Activated CD8-positive, alpha-beta T cell treated with anti-CD3 and anti-CD28 coated beads, Interleukin-2, amount 10 ng/mL, durations not matched to agents 7 days and 5 days (primary cell): Measurements from ENCODE around the gene NOXA1. TPM values are rescaled to one million over a fixed set of nuclear protein-coding genes. Genes with fewer than 3 reads are reported as not detected.
A peak's percentile ranks its signal among the peaks of the same experiment; 100 is the strongest.

Experiments used
- ATAC-seq: fragments of 150-1000 bp; cut with Tn5 transposase; one replicate; pipeline ENCODE4 v1.10.0; 2021; ENCODE audit warnings: moderate library complexity
- CTCF ChIA-PET: fragments of 350-600 bp; sonication (Branson Sonifier 250); formaldehyde crosslinking; loops from one replicate; lab custom pipeline; 2021; ENCODE audit warnings: antibody characterized with exemption; lab: Charles Lee
- POLR2A ChIA-PET: fragments of 350-600 bp; sonication (Branson Sonifier 250); formaldehyde crosslinking; loops from one replicate; lab custom pipeline; 2021; ENCODE audit warnings: antibody characterized with exemption; lab: Charles Lee
- DNase-seq: peaks from one replicate; pipeline ENCODE4 v3.0.0-alpha.2; 2020
- H3K27ac Mint-ChIP-seq: one replicate; pipeline ENCODE4 v1.8.0; 2021; ENCODE audit warnings: mild to moderate bottlenecking, mixed read lengths
- H3K27me3 Mint-ChIP-seq: one replicate; pipeline ENCODE4 v1.8.0; 2021; ENCODE audit warnings: low read depth, mixed read lengths
- H3K36me3 Mint-ChIP-seq: one replicate; pipeline ENCODE4 v1.8.0; 2021; ENCODE audit warnings: low read depth, mixed read lengths
- H3K4me1 Mint-ChIP-seq: one replicate; pipeline ENCODE4 v1.8.0; 2021; ENCODE audit warnings: low read depth, mixed read lengths
- H3K4me3 Mint-ChIP-seq: one replicate; pipeline ENCODE4 v1.8.0; 2021; ENCODE audit warnings: mild to moderate bottlenecking, mixed read lengths
- H3K9me3 Mint-ChIP-seq: one replicate; pipeline ENCODE4 v1.8.0; 2022; ENCODE audit warnings: mixed read lengths; ENCODE audit not compliant: insufficient read depth
- total RNA-seq, 2 experiments: library from RNA; stranded (reverse); gene quantifications; one replicate each; pipeline ENCODE4 v1.2.3, GENCODE V29; 2021

Gene NOXA1
- total RNA-seq, 2 experiments from 2014 or later, result 0.52 to 0.58 TPM

DNA sequence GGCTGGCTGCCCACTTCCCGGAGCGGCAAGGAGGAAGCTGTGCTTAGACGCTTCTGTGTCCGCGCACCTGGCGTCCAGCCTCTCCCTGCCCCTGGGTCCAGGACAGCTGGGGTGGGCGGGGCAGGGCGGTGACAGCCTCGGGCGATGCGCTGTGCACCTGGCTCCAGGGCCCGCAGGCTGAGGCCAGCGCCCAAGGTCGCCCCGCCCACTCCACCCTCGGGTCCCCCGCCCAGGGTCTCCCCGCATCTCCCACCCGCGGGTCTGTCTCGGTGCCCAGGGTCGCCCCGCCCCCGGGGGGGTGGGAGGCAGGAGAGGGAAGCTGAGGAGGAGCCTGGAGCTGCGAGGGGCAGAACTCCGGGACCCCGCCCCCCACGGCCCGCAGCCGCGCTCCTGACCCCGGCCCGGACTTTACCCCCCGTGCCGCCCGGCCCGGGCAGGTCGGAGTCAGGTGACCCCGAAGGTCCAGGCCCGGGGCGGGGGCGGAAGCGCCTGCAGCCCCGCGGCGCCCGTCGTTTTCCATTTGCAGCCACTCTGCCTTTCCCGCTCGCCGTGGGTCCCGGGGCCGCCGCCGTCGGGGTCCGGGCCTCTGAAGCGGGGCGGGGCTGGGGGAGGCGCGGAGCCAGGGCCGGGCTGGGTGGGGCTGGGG is 18.2 kb downstream of the NOXA1 start, which contains the start of gene ENTPD8:
Gene ENTPD8 (minus strand): TSS at position 69 of the 646 bp plus-strand sequence. CDS start 3,072 bp downstream, outside the sequence.
- no peak for DNase-seq

DNA sequence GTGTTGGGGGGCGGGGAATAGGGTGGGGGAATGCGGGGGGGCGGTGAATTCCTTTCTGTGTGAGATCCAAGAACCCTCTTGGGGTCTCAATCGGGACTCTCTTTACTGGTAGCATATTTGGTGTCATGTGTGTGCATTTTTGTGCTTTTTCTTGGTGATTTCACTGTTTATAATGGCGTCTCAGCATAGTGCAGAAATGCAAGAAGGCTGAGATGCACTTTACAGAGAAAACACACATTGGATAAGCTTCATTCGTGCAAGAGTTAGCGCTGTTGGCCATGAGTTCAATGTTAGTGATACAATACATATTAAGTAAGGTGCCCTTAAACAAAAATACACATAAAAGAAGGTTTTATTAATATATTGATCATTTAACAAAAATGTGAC is 18.7 kb downstream of the NOXA1 start:
- DNase-seq (no peak), ATAC-seq (no peak)
- Mint-ChIP-seq H3K9me3 (no peaks in the 10 kb centered on the region), H3K36me3 (no peaks in the 10 kb centered on the region), H3K4me3 (no peak overlapping the region), H3K27me3 (peaks cover 13% of the 10 kb centered on the region), H3K27ac (no peak overlapping the region), H3K4me1 (peaks cover 10% of the 10 kb centered on the region)
- ChIA-PET CTCF (interaction anchor here (1.7 kb wide), 1 partner anchor 19 kb away, joined by 5 read pairs; the partner anchor contains the start of genes EXD3 and NOXA1), POLR2A (no interaction called here)

More for the DNA sequence above, 18.2 kb downstream of the NOXA1 start, which contains the start of gene ENTPD8:
- no peaks in the 10 kb centered on the region for H3K9me3 Mint-ChIP-seq
- H3K36me3 Mint-ChIP-seq, result no peaks in the 10 kb centered on the region
- CTCF ChIA-PET, result interaction anchor here (1.7 kb wide), 1 partner anchor 18 kb away, joined by 5 read pairs; the partner anchor contains the start of genes EXD3 and NOXA1
- no peak for ATAC-seq
- peaks cover 10% of the 10 kb centered on the region for H3K4me1 Mint-ChIP-seq
- POLR2A ChIA-PET, result no interaction called here
- H3K4me3 Mint-ChIP-seq, result no peak within 1 kb of the TSS
- no peak within 1 kb of the TSS for H3K27ac Mint-ChIP-seq
- peaks cover 13% of the 10 kb centered on the region for H3K27me3 Mint-ChIP-seq

DNA sequence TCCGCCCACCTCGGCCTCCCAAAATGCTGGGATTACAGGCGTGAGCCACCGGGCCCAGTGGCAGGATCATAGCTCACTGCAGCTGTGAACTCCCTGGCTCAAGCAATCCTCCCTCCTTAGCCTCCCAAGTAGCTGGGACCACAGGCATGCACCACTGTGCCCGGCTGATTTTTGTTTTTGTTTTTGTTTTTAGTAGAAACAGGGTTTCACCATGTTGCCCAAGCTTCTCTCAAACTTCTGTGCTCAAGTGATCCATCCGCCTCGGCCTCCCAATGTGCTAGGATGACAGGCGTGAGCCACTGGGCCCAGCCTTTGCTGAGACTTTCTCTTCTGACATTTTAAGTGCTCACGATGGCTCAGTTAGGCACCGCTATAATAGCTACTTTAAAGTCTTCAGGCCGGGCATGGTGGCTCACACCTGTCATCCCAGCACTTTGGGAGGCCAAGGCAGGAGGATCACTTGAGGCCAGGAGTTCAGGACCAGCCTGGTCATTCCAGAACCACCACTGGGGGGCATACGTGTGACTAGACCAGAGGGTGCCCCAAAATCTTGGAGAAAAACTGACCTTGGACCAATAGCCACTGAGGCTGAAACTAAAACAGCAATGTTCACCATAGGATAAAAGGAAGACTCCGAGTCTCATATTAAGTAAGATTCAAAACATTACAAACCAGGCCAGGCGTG is 21.1 kb downstream of the NOXA1 start:
- POLR2A ChIA-PET, result interaction anchor here (0.7 kb wide), 1 partner anchor 21 kb away, joined by 3 read pairs; the partner anchor contains the start of genes EXD3 and NOXA1
- CTCF ChIA-PET, result interaction anchor here (1.0 to 3.2 kb wide), 6 partner anchors 17 to 208 kb away, joined by 3 to 14 read pairs (median 5); partner anchors contain the start of genes EXD3 and NOXA1
- H3K9me3 Mint-ChIP-seq, result no peaks in the 10 kb centered on the region
- H3K27ac Mint-ChIP-seq, result no peak overlapping the region
- peaks cover 18% of the 10 kb centered on the region for H3K4me1 Mint-ChIP-seq
- H3K36me3 Mint-ChIP-seq, result peaks cover 12% of the 10 kb centered on the region
- peaks cover 15% of the 10 kb centered on the region for H3K27me3 Mint-ChIP-seq
- DNase-seq, result no peak
- H3K4me3 Mint-ChIP-seq, result no peak overlapping the region
- no peak for ATAC-seq

DNA sequence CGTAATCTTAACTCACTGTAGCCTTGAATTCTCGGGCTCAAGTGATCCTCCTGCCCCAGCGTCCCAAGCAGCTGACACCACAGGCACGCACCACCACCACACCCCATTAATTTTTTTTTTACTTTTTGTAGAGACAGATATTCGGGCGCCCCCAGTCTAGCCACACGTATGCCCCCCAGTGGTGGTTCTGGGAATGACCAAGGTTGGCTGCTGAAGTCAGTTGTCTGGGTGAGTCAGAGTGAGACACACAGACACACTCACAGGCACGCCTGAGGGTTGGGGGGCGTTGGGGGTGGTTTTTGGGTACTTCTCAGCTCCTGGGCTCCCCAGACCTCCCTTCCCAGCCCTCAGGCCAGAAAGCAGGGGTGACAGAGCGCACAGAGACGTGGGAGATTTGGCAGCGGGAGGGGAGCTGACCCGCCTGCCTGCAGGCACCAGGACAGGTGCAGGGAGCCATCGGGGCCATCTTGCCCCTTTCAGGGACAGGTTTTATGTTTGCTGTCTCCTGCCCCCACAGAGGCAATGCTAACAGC is 22.1 kb downstream of the NOXA1 start:
- no peak overlapping the region for H3K27ac Mint-ChIP-seq
- POLR2A ChIA-PET, result no interaction called here
- ATAC-seq, result peak; percentile 86
- H3K4me1 Mint-ChIP-seq, result peaks cover 25% of the 10 kb centered on the region
- no peak overlapping the region for H3K4me3 Mint-ChIP-seq
- CTCF ChIA-PET, result interaction anchor here (0.6 to 3.2 kb wide), 5 partner anchors 16 to 42 kb away, joined by 3 to 14 read pairs (median 4); partner anchors contain the start of genes EXD3 and NOXA1
- H3K27me3 Mint-ChIP-seq, result peaks cover 15% of the 10 kb centered on the region
- H3K36me3 Mint-ChIP-seq, result peaks cover 20% of the 10 kb centered on the region
- H3K9me3 Mint-ChIP-seq, result no peaks in the 10 kb centered on the region
- peak; percentile 89 for DNase-seq

DNA sequence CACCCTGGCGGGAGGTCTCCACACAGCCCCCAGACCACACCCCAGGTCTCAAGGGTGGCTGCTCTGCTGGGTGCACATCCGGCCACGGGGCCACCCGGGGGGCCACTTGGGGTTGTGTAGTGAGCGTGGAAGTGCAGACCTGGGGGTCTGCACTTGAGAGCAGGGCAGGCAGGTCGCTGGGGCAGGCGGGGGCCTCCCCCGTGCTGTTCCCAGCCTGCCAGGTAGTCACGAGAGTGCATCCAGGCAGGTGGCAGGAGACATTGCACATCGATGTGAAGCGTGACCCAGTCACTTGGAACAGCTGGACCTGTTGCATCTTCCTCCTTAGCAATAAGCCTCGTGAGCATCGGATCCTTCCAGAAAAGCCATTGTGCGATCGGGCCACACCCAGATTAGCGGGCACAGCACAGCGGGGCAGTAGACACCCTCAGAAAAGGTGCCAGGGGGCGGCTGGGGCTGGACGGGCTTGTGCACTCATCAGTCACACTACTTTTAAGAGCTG is 22.8 kb downstream of the NOXA1 start:
- ATAC-seq (no peak), DNase-seq (no peak)
- POLR2A ChIA-PET, result no interaction called here
- H3K4me3 Mint-ChIP-seq, result no peak overlapping the region
- CTCF ChIA-PET, result interaction anchor here (0.6 to 3.2 kb wide), 6 partner anchors 16 to 106 kb away, joined by 3 to 14 read pairs (median 4); partner anchors contain the start of genes EXD3, MRPL41 and NOXA1
- peaks cover 20% of the 10 kb centered on the region for H3K36me3 Mint-ChIP-seq
- H3K9me3 Mint-ChIP-seq, result no peaks in the 10 kb centered on the region
- peaks cover 25% of the 10 kb centered on the region for H3K4me1 Mint-ChIP-seq
- H3K27me3 Mint-ChIP-seq, result peaks cover 15% of the 10 kb centered on the region
- H3K27ac Mint-ChIP-seq, result no peak overlapping the region

DNA sequence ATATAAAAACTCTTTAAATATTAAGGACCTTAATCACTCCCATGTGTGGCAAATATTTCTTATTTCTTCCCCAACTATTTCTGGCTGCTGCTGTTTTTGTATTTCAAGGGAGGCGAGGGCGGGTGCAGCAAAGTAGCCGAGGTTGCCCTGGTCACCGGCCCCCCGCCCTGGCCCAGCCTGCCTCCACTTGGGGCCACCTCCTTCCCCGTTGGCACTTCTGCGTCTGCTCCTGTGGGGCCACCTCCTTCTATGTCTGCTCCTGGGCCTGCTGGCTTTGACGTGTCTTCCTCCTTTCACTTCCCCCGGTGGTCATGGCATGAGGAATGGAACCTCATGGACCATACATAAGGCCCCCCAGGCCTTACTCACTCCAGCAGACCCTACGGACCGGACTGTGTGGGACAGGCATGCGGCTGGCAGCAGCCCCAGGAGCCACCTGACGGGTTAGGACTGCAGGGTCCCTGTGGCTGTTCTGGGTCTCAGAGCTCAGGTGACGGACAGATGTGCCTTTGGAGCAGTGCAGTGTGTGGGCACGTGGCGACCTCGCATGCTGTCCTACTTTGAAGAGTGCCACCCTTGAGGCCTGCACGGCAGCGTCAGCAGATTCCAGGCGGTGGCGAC is 23.8 kb downstream of the NOXA1 start:
- ChIA-PET CTCF (interaction anchor here (0.9 to 3.2 kb wide), 4 partner anchors 15 to 105 kb away, joined by 3 to 14 read pairs (median 4); partner anchors contain the start of genes EXD3, MRPL41 and NOXA1), POLR2A (no interaction called here)
- no peak overlapping the region for H3K4me3 Mint-ChIP-seq
- peaks cover 20% of the 10 kb centered on the region for H3K36me3 Mint-ChIP-seq
- peaks cover 27% of the 10 kb centered on the region for H3K4me1 Mint-ChIP-seq
- ATAC-seq (no peak), DNase-seq (no peak)
- no peaks in the 10 kb centered on the region for H3K9me3 Mint-ChIP-seq
- no peak overlapping the region for H3K27ac Mint-ChIP-seq
- peaks cover 13% of the 10 kb centered on the region for H3K27me3 Mint-ChIP-seq

DNA sequence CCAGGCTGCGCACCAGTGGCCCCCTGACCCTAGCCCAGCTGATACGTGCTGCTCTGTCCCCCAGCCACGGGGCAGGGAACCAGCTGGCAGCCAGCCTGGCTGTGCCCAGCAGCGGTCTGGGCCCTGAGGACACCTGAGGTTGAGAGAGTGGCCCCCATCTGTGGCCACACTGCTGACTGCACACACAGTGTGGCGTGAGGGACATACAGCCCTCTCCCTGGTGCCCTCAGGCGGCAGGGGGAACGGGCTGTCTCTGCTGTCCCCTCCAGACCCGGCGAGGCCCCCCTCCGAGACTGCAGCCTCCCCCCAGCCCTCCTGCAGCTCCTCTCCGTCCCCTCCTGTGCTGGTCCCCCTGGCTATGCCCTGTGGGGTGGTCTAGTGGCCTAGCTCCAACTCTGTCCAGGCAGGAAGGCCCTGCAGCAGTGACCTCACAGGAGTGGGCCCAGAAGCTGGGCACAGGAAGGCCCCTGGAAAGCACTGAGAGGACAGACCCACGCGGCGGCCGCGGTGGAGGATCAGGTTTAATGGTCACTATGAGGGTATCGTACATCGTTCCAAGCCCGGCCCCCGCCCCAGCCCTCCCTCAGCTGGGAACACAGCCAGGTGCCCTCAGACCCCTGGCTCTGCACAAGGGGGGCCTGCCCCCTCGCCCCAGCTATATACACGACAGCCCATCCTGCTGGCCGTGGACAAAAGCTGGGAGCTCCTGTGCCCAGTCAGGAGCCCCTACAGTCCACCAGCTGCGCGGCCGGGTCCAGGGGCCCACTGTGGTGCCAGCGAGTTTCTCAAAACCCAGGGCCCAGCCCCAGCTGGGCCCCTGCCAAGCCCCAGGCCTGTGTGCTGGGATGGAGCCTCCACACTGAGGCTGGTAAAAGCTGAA is 24.8 kb downstream of the NOXA1 start:
- Mint-ChIP-seq H3K36me3 (peaks cover 26% of the 10 kb centered on the region), H3K27ac (no peak overlapping the region), H3K4me3 (no peak overlapping the region), H3K9me3 (no peaks in the 10 kb centered on the region), H3K4me1 (peaks cover 33% of the 10 kb centered on the region), H3K27me3 (peaks cover 7% of the 10 kb centered on the region)
- CTCF ChIA-PET, result interaction anchor here (1.4 kb wide), 1 partner anchor 25 kb away, joined by 3 read pairs; the partner anchor contains the start of gene EXD3
- no peak for DNase-seq
- no peak for ATAC-seq
- POLR2A ChIA-PET, result interaction anchor here (0.7 kb wide), 1 partner anchor 145 kb away, joined by 3 read pairs; the partner anchor contains the start of gene NRARP

DNA sequence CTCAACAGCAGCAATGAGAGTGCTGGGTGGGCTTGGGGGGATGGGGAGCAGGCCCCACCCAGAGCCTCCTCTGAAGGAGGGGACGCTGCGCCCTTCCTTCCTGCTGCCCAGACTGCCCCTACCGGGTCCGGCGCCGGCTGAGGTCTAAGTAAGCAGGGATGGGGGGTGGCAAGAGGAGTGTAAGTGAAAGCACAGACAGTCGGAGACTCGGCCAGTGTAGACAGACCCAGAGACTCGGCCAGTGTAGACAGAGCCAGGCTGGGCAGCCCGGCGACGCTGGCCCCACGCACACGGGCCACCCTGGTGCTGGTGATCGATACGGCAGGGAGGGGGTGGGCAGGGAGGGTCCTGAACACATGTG is 25.4 kb downstream of the NOXA1 start:
- Mint-ChIP-seq H3K4me3 (no peak overlapping the region), H3K27me3 (peaks cover 4% of the 10 kb centered on the region), H3K27ac (peak overlapping the region; percentile 52), H3K4me1 (peaks cover 34% of the 10 kb centered on the region), H3K36me3 (peaks cover 28% of the 10 kb centered on the region), H3K9me3 (no peaks in the 10 kb centered on the region)
- ChIA-PET POLR2A (no interaction called here), CTCF (no interaction called here)
- DNase-seq (no peak), ATAC-seq (no peak)

DNA sequence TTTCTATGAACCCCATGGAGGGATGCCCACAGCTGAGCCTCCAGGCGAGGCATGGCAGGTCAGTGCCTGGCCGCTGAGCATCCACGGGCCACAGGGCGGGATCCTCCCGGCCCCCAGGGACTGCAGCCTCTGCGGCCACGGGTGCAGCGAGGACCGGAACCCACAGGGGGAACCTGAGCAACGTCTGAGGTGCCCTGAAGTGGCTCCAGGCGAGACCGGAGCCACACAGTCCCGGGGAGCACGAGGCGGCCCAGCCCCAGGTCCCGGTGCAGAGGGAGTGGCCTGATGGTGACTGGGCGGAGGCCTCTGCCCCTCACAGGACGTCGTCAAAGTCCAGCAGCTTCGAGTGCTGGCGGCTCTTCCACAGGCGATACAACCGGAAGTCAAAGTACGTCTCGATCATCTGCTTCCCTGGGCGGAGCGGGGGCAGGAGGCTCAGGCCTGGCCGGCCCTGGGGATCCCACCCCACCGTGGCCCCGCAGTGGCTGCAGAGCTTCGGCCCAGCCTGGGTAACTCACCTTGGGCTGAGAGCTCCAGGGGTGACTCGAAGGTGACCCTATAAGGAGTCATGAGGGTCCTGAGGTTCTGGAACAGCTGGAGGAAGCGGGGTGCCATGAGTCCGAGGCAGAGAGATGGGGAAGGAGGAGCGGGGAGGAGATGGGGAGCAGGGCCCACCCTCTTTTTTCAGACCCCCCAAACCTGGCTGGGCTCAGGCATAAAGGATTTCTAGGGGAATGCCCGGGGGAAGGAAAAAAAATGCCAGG is 26.1 kb downstream of the NOXA1 start:
- POLR2A ChIA-PET, result interaction anchor here (0.8 kb wide), 1 partner anchor 12 kb away, joined by 3 read pairs; no protein-coding TSS in a partner anchor

More for the DNA sequence above, 26.1 kb downstream of the NOXA1 start:
- no peak for DNase-seq
- Mint-ChIP-seq H3K4me3 (no peak overlapping the region), H3K27ac (peak overlapping the region; percentile 57), H3K9me3 (no peaks in the 10 kb centered on the region), H3K4me1 (peaks cover 37% of the 10 kb centered on the region), H3K36me3 (peaks cover 31% of the 10 kb centered on the region), H3K27me3 (peaks cover 4% of the 10 kb centered on the region)
- CTCF ChIA-PET, result no interaction called here
- ATAC-seq, result no peak
